Epithelial cell of esophagus (primary cell): ENCODE data around the gene TMEM132E.

ENCODE experiments used
- DNase-seq: peaks from one replicate; pipeline ENCODE4 v3.0.0; 2010; ENCODE audit warnings: low read depth
- H3K4me3 ChIP-seq: 2 replicates; pipeline ENCODE4 v1.5.1; 2011; ENCODE audit warnings: mild to moderate bottlenecking, low read length, control low read depth
- TF ChIP-seq, protein P1 (sequence below): IDR thresholded peaks from 2 replicates; pipeline ENCODE4 v1.5.1; 2011; ENCODE audit warnings: low read depth, mild to moderate bottlenecking, low read length, control low read depth, inconsistent platforms; ENCODE audit not compliant: insufficient read depth; ENCODE audit errors: missing control alignments

Gene TMEM132E

DNA sequence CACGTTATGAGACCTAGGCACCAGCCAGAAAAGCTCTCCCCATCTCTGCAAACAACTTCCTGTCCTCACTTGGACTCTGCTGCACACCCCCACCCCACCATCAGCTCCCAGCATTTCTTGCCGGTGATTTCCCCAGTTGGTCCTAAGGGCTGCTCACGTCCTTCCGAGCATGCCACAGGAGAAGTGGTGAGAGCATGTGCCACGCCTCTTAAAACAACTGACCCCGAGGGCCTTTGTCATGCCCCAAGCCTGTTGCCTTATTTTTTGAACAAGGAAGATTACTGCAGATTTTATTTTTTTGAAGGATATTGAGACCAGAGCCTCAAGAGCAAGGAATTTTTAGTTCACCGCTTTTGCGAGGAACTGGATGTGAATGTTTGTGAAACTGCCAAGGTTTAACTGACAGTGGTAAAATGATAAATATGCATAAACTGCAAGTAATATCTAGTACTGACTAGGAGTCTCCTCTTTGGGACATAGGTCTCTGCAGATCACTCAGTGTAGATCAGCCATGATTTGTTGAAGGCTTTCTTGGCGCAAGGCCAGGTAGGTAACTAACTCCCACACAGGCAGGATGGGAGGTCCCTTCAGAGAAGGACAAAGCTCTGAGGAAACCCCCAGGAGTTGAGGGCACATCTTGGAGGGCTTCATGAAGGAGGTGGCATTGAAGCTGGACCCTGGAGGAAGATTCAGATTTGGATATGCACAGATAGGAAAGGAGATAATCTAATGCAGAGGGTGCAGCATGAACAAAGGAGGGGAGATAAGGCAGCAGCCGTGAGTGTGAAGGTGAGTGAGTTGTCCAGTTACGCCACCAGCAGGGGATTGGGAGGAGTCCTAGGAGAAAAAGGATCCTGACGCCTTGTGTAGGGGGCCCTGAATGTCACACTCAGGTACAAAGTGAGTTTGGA is 44.7 kb downstream of the TMEM132E start:
- TF ChIP-seq, protein P1, sequence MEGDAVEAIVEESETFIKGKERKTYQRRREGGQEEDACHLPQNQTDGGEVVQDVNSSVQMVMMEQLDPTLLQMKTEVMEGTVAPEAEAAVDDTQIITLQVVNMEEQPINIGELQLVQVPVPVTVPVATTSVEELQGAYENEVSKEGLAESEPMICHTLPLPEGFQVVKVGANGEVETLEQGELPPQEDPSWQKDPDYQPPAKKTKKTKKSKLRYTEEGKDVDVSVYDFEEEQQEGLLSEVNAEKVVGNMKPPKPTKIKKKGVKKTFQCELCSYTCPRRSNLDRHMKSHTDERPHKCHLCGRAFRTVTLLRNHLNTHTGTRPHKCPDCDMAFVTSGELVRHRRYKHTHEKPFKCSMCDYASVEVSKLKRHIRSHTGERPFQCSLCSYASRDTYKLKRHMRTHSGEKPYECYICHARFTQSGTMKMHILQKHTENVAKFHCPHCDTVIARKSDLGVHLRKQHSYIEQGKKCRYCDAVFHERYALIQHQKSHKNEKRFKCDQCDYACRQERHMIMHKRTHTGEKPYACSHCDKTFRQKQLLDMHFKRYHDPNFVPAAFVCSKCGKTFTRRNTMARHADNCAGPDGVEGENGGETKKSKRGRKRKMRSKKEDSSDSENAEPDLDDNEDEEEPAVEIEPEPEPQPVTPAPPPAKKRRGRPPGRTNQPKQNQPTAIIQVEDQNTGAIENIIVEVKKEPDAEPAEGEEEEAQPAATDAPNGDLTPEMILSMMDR = no peak
- DNase-seq = no peak
- H3K4me3 ChIP-seq = no peak overlapping the region

DNA sequence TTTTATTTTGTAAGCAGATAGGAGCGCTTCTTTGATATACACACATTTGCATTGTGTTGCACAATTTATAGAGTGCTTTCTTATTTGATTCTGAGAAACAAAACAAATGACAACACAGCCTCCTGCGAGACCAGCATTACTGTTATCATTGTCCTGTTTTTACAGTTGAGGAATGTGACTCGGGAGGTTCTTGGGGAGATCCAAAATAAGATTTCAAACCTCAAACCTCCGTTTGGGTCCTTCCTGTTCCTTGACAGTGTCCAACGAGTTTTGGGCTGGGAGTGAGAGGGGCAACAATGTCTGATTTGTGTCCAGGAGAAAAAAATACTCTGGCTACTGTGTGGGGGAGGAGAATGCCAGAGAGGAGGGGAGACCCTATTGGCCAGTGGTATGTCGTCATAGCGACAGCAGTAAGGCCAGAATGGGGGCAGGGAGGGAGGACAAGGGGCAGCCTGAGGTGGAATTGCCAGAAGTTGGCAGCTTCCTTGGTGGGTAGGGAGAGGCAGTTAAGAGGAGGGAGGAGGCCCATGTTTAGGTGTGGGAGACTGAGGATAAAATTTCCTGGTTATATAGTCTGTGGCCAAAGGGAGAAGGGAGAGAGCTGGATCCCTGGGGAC is 45.5 kb downstream of the TMEM132E start:
- no peak for DNase-seq
- TF ChIP-seq, protein P1 = no peak
- H3K4me3 ChIP-seq = no peak overlapping the region

DNA sequence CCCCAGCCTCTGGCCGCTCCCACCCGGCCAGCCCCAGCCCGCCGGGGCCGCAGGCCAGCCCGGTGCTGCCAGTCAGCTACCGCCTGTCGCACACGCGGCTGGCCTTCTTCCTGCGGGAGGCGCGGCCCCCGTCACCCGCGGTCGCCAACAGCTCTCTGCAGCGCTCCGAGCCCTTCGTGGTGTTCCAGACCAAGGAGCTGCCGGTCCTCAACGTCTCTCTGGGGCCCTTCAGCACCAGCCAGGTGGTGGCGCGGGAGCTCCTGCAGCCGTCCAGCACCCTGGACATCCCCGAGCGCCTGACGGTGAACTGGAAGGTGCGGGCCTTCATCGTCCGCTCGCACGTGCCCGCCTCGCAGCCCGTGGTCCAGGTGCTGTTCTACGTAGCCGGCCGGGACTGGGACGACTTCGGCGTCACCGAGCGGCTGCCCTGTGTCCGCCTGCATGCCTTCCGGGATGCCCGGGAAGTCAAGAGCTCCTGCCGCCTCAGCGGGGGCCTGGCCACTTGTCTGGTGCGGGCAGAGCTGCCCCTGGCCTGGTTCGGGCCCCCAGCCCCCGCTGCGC is 46.8 kb downstream of the TMEM132E start:
- TF ChIP-seq, protein P1 = no peak

DNA sequence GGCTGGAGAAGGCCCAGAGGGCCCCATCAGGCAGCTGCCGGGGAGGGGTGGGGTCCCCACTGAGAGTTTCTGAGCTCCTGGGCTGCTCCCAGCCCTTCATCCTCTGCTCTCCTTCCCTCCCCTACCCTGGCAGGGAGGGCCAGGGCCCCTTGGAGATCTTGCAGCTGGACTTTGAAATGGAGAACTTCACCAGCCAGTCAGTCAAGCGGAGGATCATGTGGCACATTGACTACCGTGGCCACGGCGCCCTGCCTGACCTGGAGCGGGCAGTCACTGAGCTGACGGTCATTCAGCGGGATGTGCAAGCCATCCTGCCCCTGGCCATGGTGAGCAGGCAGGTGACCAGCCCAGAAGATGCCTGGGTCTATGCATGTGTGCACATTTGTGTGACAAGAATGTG is 49.5 kb downstream of the TMEM132E start:
- TF ChIP-seq, protein P1 = no peak
- DNase-seq = no peak
- H3K4me3 ChIP-seq = no peak overlapping the region

More for the DNA sequence above, 46.8 kb downstream of the TMEM132E start:
- H3K4me3 ChIP-seq = no peak overlapping the region
- DNase-seq = no peak

DNA sequence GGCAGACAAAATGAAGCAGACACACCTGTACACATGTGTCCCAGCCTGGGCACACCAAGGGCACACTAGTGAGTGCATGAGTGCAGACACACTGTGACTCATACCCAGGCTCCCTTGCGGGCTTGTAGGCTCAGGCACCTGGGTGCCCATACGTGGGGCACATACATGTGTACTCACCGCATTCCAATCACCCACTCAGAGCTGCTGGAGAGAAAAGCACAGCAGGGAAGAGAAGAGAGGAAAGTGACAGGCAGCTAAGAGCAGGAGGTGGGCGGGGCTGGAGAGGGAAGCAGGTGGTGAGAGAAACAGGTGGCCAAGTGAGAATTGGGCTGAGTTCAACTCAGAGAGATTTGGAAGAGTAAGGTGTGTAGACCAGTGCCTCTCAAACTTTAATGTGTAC is 54.0 kb downstream of the TMEM132E start:
- TF ChIP-seq, protein P1 = no peak
- H3K4me3 ChIP-seq = no peak overlapping the region
- DNase-seq = no peak

DNA sequence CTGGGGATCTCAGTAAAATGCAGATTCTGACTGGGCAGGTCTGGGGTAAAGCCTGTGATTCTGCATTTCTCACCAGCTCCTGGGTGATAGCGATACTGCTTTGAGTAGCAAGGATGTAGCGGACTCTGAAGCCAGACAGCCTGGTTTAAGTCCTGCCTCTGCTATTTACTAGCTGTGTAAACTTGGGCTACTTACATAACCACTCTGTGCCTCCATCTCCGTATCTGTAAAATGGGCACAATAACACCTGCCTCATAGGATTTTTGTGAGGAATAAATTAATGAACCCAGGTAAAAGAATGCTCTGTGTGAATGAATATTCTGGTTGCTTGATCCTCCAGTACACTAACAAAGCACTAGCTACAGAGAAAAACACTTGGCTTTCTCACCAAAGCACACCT is 54.4 kb downstream of the TMEM132E start:
- TF ChIP-seq, protein P1 = no peak
- H3K4me3 ChIP-seq = no peak overlapping the region
- DNase-seq = no peak
